ENCODE results near the gene ZNF641.

- TF ChIP-seq SIX4 (CRISPR knock-in tag; IDR thresholded peaks at IDR 0.05) (no peak), RFXAP (CRISPR knock-in tag; IDR thresholded peaks at IDR 0.05; ENCODE audit: borderline replicate concordance) (no peak), CTCF (CRISPR knock-in tag; IDR thresholded peaks at IDR 0.05) (no peak), NPAS2 (CRISPR knock-in tag; IDR thresholded peaks at IDR 0.05; ENCODE audit: borderline replicate concordance) (no peak), CHD2 (IDR thresholded peaks at IDR 0.05; ENCODE audit: low read depth, low read length) (no peak), MTA3 (CRISPR knock-in tag; IDR thresholded peaks at IDR 0.05) (no peak), ZNF556 (CRISPR knock-in tag; IDR thresholded peaks at IDR 0.05; ENCODE audit: borderline replicate concordance) (no peak), ZNF781 (CRISPR knock-in tag; IDR thresholded peaks at IDR 0.05; ENCODE audit: borderline replicate concordance, not compliant biosample characterization) (no peak), RAD51 (IDR thresholded peaks at IDR 0.05; ENCODE audit: borderline replicate concordance) (no peak), CREB1 (IDR thresholded peaks at IDR 0.05) (no peak), CREB1 (CRISPR knock-in tag; IDR thresholded peaks at IDR 0.05) (no peak), SALL2 (CRISPR knock-in tag; IDR thresholded peaks at IDR 0.05) (no peak)
- TF ChIP-seq, protein P1, sequence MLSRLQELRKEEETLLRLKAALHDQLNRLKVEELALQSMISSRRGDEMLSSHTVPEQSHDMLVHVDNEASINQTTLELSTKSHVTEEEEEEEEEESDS (CRISPR knock-in tag; IDR thresholded peaks at IDR 0.05; ENCODE audit: borderline replicate concordance): no peak
These were observed 1.5 kb upstream of the ZNF641 start for GRCh38 chr12:48352157-48352760.

Measured in HepG2 (cell line).